Measurements from ENCODE around the gene ZNF747. TPM values are rescaled to one million over a fixed set of nuclear protein-coding genes. Genes with fewer than 3 reads are reported as not detected.
A peak's percentile ranks its signal among the peaks of the same experiment; 100 is the strongest.

ZNF747 gene
- total and polyA plus RNA-seq, 10 of the 15 experiments (the other 5 are each of a cell fraction or from before 2014, with no cell fraction given): 1.0 to 13.0 (median 7.2) TPM

GRCh38 chr16:30533146-30533522 lies 1.5 kb downstream of the ZNF747 start:
- no peak overlapping the region for H3K27ac ChIP-seq (ENCODE audit: control insufficient read depth, insufficient read depth)
- TF ChIP-seq IKZF2 (IDR thresholded peaks at IDR 0.05): no peak
- ChIA-PET POLR2A (interaction anchor here (0.6 to 5.2 kb wide), 8 partner anchors 26 to 381 kb away, joined by 3 to 109 read pairs (median 4); partner anchors contain the start of genes ITGAL, ZNF688 and ZNF764), SMC1A (ENCODE audit: uncharacterized antibody, unreplicated experiment) (interaction anchor here (4.2 to 4.7 kb wide), 3 partner anchors 24 to 103 kb away, joined by 32 to 47 read pairs (median 43); partner anchors contain the start of genes DCTPP1 and ZNF764), RAD21 (ENCODE audit: unreplicated experiment) (interaction anchor here (1.2 to 5.2 kb wide), 5 partner anchors 24 to 126 kb away, joined by 4 to 129 read pairs (median 44); partner anchors contain the start of genes DCTPP1, ZNF764 and ZNF771), CTCF (interaction anchor here (1.2 to 4.7 kb wide), 7 partner anchors 24 to 117 kb away, joined by 3 to 81 read pairs (median 43); partner anchors contain the start of genes DCTPP1, PRR14, SEPHS2 and ZNF764)
- peaks cover 2 to 3% of the 10 kb centered on the region in 2 experiments; a peak in 1 of 4 replicates for H3K36me3 ChIP-seq (ENCODE audit: control insufficient read depth in 2 of 2, insufficient read depth in 2 of 2, low read length in 1 of 2)
- WGBS (ENCODE audit: insufficient coverage, insufficient replicate concordance, low lambda C conversion rate, missing lambda C conversion rate): 95% methylated on average over 11 of the region's 11 CpGs
- H2AFZ ChIP-seq (ENCODE audit: control insufficient read depth, low read depth, low read length): no peak overlapping the region
- H3K79me2 ChIP-seq (ENCODE audit: control insufficient read depth, insufficient read depth, low read length): peaks cover 27% of the 10 kb centered on the region
- no peaks in the 10 kb centered on the region for H4K20me1 ChIP-seq (ENCODE audit: control insufficient read depth, insufficient read depth)
- DNase-seq (ENCODE audit: low read depth, low spot score) (no peak), FAIRE-seq (no peak), ATAC-seq (no peak)
- H3K4me2 ChIP-seq (ENCODE audit: control insufficient read depth, insufficient read depth): peak overlapping the region; percentile 32; the same call in 1 of the 2 replicates
- H3K9ac ChIP-seq (ENCODE audit: control insufficient read depth, insufficient read depth, low read length): no peak overlapping the region
- intact Hi-C loops (cut with micrococcal nuclease; ENCODE audit: unreplicated experiment) (no loop called here), in situ Hi-C loops (cut with MboI) (no loop called here)
- no peaks in the 10 kb centered on the region for H3K27me3 ChIP-seq (replicated peaks in 1 of 2; ENCODE audit: control insufficient read depth in 2 of 2, insufficient read depth in 2 of 2, low read length in 1 of 2)
- peak overlapping the region; percentile 90; the same call in 1 of the 2 replicates for H3K4me3 ChIP-seq
- no peaks in the 10 kb centered on the region for H3K9me3 ChIP-seq (replicated peaks; ENCODE audit: control insufficient read depth, insufficient read depth, low read length)
- peaks cover 8% of the 10 kb centered on the region for H3K4me1 ChIP-seq (ENCODE audit: control insufficient read depth, insufficient read depth, low read length)
- BruUV-seq (replicated peaks): no TSS peak

GRCh38 chr16:30532285-30533145 lies 2.1 kb downstream of the ZNF747 start:
- Histone ChIP-seq H3K4me3 (no peak overlapping the region), H4K20me1 (ENCODE audit: control insufficient read depth, insufficient read depth) (no peaks in the 10 kb centered on the region), H3K4me2 (ENCODE audit: control insufficient read depth, insufficient read depth) (no peak overlapping the region), H3K79me2 (ENCODE audit: control insufficient read depth, insufficient read depth, low read length) (peaks cover 27% of the 10 kb centered on the region), H3K9me3 (replicated peaks; ENCODE audit: control insufficient read depth, insufficient read depth, low read length) (no peaks in the 10 kb centered on the region), H3K27me3 (replicated peaks in 1 of 2; ENCODE audit: control insufficient read depth in 2 of 2, insufficient read depth in 2 of 2, low read length in 1 of 2) (no peaks in the 10 kb centered on the region), H3K27ac (ENCODE audit: control insufficient read depth, insufficient read depth) (no peak overlapping the region), H2AFZ (ENCODE audit: control insufficient read depth, low read depth, low read length) (no peak overlapping the region), H3K9ac (ENCODE audit: control insufficient read depth, insufficient read depth, low read length) (no peak overlapping the region), H3K36me3 (ENCODE audit: control insufficient read depth in 2 of 2, insufficient read depth in 2 of 2, low read length in 1 of 2) (peaks cover 2 to 3% of the 10 kb centered on the region in 2 experiments; a peak in 1 of 4 replicates), H3K4me1 (ENCODE audit: control insufficient read depth, insufficient read depth, low read length) (peaks cover 13% of the 10 kb centered on the region)
- CTCF ChIA-PET: interaction anchor here (4.4 to 4.7 kb wide), 2 partner anchors 85 to 101 kb away, joined by 60 to 81 read pairs; partner anchors contain the start of genes DCTPP1 and SEPHS2
- BruUV-seq (replicated peaks): no TSS peak
- SMC1A ChIA-PET (ENCODE audit: uncharacterized antibody, unreplicated experiment): interaction anchor here (4.7 kb wide), 1 partner anchor 102 kb away, joined by 43 read pairs; the partner anchor contains the start of gene DCTPP1
- no peak for ATAC-seq
- in situ Hi-C loops (cut with MboI): no loop called here
- 98% methylated on average over 54 of the region's 57 CpGs for WGBS (ENCODE audit: insufficient coverage, insufficient replicate concordance, low lambda C conversion rate, missing lambda C conversion rate)
- no peak for DNase-seq (ENCODE audit: low read depth, low spot score)
- intact Hi-C loops (cut with micrococcal nuclease; ENCODE audit: unreplicated experiment): no loop called here
- RAD21 ChIA-PET (ENCODE audit: unreplicated experiment): interaction anchor here (3.7 kb wide), 1 partner anchor 83 kb away, joined by 44 read pairs; no protein-coding TSS in a partner anchor
- FAIRE-seq: no peak
- POLR2A ChIA-PET: interaction anchor here (0.6 to 5.6 kb wide), 3 partner anchors 30 to 74 kb away, joined by 5 to 36 read pairs (median 7); partner anchors contain the start of gene ITGAL
- TF ChIP-seq WRNIP1 (IDR thresholded peaks at IDR 0.05; ENCODE audit: borderline replicate concordance, low read depth, low read length) (no peak), JUND (IDR thresholded peaks at IDR 0.05; ENCODE audit: low read depth, low read length) (no peak), NFIC (IDR thresholded peaks at IDR 0.05; ENCODE audit: low read depth, low read length) (no peak), HDGF (IDR thresholded peaks at IDR 0.05) (no peak), SIX5 (IDR thresholded peaks at IDR 0.05; ENCODE audit: low read depth, low read length, severe bottlenecking) (no peak), SIN3A (IDR thresholded peaks at IDR 0.05; ENCODE audit: low read depth, low read length) (no peak), CBFB (IDR thresholded peaks at IDR 0.05; ENCODE audit: low read depth) (no peak), NRF1 (conservative IDR thresholded peaks at IDR 0.05; ENCODE audit: low read depth, low read length) (no peak), USF1 (IDR thresholded peaks at IDR 0.05; ENCODE audit: borderline replicate concordance, extremely low read length, insufficient read depth, low read depth, low read length) (no peak), HDAC2 (IDR thresholded peaks at IDR 0.05) (no peak), EP300 (IDR thresholded peaks at IDR 0.05; ENCODE audit: borderline replicate concordance in 1 of 2, control insufficient read depth in 1 of 2, low read depth in 2 of 2, low read length in 2 of 2) (no peak)
- TF ChIP-seq, protein P1, sequence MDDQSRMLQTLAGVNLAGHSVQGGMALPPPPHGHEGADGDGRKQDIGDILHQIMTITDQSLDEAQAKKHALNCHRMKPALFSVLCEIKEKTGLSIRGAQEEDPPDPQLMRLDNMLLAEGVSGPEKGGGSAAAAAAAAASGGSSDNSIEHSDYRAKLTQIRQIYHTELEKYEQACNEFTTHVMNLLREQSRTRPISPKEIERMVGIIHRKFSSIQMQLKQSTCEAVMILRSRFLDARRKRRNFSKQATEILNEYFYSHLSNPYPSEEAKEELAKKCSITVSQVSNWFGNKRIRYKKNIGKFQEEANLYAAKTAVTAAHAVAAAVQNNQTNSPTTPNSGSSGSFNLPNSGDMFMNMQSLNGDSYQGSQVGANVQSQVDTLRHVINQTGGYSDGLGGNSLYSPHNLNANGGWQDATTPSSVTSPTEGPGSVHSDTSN (IDR thresholded peaks at IDR 0.05; ENCODE audit: insufficient replicate concordance, low read depth, low read length): no peak
